Fibroblast of skin of left biceps (primary cell): ENCODE measurements around the gene INPP5A.

Source experiments
- DNase-seq, 2 experiments: peaks; one replicate each; pipeline ENCODE4 v3.0.0-alpha.2; 2013; ENCODE audit warnings: low read depth in 2 of 2

INPP5A gene

DNA sequence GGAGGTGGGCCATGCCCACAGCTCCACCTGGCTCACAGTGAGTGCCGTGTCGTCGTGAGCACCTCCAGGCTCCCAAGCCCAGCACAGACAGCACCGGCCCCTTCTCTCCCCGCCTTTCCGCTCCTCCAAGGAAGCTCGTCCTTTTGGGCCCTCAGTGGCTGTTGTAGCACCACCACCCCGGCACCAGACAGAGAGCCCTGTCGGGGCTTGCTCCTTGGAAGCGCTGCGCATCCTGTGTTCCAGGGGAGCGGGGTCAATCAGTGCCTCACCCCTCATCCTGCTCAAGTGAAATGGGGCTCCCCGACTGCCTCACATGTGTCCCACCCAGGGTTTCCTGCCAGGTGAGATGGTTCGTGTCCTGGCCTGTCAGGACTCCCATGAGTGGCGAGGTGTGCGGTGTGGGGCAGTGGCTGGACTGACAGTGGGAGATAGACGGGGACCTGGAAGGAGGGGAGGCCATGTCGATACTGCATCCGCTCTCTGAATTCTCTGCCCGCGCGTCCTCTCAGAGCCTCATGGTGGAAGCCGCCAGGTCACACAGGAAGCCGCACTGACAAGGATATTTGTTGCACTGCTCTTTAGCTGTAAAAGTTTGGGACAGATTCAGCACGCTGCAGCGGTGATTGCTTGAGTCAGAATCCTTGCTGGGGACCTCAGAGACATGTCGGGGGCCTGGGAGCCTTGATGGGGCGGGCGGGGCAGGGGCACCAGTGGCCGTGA lies 107.1 kb downstream of the INPP5A start:
- no peak for DNase-seq

DNA sequence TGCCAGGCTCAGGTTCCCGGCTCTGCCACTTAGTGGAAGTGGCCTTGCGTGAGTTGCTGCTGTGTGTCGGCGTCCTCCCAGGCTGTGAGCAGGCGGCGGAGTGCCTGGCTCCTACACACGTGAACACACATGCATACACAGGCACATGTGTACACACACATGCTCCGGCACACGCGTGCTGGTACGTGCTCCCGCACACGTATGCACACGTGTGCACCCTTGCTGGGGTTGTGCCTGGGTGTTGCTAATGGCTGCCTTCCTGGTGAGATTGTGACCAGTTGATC lies 107.6 kb downstream of the INPP5A start:
- no peak for DNase-seq

DNA sequence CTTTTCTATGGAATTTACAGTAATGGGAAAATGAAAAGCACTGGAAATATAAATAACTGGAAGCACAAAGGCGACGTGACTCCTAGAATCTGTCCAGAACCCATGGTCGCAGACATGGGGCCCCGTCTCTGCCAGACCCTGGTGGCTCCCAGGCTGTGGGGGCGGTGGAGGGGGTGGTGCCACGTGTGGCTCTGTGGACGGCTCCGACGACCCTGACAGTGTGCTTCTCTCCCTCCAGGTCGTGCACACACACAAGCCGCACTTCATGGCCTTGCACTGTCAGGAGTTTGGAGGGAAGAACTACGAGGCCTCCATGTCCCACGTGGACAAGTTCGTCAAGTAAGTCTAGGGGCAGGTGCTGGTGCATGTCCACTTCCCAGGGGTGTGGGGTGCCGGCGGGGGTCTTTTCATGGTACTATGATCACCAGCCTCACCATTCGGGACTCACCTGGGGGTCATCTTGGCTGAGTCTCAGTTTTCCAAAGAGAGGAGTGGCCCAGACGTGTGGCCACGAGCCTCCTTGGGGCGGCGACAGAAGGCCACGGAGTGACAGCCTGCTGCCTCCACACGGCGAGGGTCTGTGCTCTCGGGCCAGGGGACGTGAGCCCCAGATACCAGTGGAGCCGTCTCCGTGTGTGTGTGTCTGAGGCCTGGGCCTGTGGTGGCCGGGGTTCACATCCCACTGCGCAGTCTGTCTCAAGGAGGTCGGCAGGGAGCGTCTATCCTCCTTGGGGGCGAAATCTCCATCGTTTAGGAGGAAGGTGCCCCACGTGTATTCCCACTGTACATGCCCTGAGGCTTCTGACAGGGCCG lies 108.2 kb downstream of the INPP5A start:
- DNase-seq, result no peak

DNA sequence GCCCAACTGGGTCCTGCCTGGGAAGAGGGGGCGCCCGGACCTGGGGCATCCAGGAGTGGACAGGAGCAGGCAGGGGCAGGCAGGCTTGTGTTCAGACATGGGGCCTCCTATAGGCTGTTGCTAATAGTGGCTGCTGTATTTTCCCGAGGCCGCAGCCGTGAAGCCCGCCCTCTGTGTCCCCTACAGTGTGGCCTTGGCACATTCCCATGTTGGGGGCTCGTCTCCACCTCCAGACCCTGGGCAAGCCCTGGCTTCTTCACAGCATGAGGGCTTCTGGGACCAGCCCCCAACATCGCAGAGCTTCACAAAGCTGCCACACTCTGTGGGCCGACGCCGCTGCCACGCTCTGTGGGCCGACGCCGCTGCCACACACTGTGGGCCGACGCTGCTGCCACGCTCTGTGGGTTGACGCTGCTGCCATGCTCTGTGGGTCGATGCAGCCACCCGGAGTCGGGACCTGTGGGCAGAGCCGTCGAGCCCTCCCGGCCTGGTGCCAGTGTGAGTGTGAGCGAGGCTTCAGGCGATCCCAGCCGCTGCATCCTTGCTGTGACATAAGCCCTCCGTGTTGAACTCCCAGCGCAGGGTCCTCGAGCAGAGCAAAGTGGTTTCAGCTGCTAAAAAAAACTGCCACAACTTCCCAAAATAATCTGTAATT lies 109.0 kb downstream of the INPP5A start:
- no peak for DNase-seq

DNA sequence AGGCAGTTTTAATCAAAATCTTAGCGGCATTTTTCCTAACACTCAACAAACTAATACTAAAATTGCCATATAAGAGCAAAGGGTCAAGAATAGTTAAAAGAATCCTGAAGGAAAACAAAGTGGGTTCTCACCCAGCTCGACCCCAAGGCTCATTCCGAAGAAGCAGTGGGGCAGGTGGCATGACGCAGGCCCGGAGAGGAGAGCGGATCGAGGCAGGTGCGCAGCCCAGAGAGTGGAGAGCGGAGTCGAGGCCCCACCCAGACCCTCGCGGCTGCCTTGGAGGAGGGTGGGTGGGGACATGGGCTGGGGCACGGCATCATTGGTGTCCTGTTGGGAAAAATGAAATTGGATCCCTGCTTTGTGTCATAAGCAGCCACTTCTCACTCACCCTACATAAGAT lies 109.8 kb downstream of the INPP5A start:
- no peak for DNase-seq

DNA sequence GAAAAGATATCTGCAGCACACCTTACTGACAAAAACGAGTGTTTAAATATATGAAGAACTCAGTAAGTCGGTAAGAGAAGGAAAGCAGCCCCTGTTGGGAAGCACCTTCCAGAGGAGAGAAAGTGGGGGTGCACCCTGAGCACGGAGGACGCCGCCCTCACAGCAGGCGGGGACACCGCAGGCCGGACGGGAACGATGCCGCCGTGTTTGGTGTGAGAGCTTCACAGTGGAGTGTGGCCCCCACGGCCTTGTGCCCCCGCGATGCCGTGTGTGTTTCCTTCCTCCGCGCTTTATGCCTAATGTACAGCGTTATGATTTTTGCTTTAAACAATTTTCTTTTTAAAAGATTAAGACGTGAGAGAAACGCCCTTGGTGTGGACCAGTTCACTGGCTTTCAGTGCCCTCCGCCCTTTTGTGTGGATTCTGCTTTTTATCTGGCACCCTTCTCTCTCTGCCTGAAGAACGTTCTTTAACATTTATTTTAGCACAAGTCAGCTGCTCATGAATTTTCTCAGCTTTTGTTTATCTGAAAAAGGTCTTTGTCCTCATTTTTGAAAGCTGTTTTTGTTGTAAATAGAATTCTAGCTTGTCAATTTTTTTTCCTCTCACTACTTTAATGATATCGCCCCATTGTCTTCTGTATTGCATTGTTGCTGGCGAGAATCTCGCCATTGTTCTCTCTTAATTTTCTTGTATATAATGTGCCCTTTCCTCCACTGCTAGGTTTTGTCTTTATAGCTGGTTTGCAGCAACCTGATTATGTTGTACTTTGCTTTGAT lies 110.7 kb downstream of the INPP5A start:
- no peak for DNase-seq

DNA sequence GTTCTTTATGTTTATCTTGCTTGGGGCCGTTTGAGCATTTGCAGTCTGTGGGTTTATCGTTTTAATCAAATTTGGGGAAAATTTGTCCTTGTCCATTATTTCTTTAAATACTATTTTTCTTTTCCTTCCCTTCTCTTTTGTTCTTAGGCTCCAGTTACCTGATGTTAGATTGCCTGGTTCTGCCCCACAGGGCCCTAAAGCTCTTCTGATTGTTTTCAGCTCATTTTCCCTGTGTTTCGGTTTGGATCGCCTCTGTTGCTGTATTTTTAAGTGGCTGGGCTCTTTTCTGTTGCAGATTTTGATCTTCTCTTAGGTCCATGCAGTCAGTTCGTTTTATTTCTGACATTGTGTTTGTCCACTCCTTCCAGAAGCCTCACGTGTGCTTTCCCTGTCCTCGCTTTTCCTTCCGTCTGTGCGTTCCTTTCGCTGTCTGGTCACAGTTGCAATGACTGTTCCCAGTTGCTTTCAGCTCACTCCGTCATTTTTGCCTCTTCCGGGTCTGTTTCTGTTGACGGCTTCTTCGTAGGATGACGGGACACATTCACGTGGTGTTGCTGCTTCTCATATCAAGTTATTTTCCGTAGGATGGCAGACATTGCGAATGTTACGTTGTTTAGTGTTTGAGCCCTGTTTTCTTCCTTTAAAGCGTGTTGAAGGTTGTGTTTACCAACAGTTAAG lies 111.4 kb downstream of the INPP5A start:
- no peak for DNase-seq

DNA sequence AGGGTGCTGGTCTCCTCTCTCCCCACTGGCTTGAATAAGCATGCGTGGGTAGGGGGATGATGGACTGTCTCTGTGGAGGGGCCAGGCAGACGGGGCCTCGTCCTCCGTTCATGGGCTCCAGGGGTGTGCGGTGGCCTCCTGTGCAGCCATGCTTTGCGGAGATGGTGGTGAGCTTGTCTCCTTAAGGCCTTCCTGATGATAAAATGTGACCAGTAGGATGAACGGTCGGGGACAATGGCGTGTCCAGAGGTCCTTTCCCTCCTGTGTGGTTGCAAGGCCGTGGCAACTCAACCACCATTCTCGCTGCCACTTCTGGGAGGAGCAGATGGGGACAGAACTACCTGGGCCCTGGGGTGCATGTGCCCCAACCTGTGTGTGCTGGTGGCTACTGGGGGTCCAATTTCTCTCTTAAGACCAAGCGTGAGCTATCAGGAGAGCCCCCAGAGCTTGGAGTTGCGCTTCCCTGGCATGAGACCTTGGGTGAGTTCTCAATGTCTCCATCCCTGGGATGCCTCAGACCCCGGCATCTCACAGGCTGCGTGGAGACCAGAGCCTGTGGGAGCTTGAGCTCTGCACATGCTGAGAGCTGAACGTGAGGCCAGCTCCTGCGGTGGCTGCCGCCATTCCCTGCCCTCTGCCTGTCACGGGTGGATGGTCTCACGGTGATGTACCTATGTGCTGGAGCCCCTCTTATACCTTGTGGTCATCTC lies 112.2 kb downstream of the INPP5A start:
- no peak for DNase-seq

DNA sequence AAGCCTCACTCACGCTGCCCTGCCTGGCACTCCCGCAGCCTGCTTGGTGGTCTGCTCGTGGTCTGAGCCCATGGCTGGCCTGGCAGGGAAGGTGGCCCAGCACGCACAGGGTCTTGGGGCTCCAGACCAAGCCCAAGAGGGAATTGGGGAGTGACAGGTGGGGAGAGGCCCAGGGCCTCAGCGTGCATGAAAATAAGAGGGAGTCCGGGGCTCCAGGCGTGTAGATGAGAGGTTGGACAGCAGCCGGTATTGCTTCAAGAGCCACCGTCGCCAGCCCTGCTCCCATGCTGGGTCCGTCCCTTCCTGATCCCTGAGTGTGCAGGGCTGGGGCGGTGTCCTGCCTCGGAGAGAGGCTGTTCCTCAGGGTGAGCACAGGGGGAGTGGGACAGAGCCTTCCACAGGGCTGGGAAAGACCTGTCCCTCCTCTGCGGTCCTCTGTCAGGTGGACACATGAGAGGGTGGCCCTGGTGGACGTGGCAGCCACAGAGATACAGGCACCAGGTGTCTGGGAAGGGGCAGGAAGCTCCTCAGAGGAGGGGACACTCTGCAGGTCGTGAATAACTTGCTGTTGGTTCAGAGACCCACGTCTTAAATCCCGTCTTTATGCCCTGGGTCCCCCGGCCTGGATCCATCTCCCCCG lies 113.1 kb downstream of the INPP5A start:
- DNase-seq, result no peak

DNA sequence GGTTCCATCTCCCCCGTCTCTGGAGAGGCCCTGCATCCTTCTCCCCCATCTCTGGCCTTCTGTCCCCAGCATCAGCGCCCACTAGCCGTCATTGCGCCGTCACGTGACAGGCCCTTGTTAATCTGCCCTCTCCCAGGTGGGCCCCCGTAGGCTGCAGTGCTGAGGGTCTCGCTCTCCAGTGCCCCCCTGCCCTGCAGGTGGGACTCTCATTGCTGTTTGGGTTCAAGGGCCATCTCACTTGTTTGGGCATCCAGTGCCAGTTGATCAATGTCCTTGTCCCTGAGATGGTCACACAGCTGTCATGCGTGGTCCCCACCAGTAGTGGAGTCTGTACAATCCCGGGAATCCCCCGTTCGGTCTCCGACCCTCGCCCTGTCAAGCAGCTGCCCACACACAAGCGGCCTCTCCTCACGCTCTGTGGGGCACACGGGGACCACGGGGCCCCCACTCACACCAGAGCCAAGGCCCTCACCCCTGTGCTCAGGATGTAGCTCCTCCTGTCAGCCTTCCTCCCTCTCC lies 114.0 kb downstream of the INPP5A start:
- DNase-seq, result no peak

DNA sequence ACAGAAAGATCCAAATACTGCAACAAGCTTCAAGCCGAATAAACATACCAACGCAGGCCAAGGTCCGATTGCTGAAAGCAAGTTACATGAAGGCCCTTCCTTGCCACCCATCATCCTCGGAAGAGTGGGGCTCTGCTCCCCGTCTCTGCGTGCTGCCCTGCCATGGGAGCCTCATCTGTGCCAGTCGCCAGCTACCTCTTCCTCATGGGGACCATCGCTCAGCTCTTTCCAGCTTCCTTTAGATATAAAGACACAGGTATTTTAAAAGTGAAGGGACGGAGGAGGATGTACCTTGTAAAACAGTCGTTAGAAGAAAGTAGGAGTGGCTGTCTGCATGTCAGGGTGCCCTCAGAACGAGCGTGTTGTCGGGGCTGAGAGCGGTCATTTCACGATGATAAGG lies 114.9 kb downstream of the INPP5A start:
- no peak for DNase-seq

DNA sequence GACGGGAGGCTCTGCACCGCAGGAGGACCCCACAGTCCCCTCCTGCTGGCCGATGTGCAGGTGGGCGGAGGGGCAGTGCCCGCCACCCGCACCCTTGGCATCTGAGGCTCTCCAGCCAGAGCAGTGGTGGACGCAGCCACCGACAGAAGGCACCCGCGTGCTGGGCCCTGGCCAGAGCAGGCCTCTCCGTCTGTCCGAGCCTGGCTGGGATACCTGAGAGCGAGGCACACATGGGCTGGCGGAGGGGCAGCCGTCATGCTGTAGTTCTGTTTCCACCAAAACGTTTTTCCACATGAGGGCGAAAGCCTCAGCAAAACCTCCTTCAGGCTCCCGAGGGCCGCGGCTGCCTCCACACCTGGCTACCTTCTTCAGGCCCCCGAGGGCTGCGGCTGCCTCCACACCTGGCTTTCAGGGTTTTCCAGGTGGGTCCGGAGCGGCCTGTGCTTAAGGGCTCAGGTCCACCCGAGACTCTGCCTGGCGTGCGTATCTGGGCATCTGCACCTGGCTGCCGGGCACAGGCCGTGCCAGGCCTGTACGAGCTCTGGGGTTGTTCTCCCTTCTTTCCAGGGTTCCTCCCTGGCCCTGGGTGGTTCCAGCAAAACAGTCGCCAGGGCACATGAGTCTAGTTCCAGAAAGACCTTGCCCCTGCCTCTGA lies 115.5 kb downstream of the INPP5A start:
- no peak for DNase-seq

DNA sequence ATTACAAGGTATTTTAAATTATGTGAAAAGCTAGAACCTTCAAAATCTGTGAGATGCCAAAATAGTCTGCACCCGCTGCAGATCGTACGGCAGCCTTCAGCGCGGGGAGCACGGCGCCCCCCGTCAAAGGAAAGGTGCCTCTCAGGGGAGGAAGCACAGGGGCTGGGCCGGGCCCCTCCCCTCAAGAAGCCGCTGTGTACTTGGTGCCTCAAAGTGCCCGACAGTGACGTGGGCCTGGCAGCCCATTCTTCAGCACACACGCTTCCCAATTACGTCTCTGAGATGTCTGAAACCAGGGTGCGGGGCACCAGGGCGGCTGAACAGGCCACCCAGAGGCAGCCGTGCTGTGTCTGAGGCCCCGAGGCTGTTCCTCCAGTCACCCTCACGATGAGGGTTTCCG lies 116.1 kb downstream of the INPP5A start:
- DNase-seq, result no peak

DNA sequence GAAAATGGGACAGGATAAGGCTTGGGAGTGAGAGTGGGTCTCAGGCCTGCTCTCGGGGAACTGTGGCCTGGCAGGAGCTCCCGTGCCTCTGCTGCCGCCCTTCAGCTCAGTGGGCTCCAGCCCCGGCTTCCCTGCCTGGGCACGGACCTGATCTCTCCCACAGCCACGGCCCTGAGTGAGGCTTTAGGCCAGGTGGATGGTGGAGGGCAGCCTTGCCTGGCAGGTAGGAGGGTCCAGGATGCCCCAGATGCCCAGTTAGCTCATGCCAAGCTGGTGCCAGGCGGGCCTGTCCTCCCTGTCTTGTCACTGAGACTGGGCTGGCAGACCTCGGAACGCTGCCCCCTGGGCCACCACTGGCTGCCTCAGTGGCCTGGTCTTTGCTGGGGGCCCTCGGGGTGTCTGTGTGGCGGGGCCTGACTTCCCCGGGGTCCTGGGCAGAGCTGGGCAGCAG lies 116.6 kb downstream of the INPP5A start:
- no peak for DNase-seq

DNA sequence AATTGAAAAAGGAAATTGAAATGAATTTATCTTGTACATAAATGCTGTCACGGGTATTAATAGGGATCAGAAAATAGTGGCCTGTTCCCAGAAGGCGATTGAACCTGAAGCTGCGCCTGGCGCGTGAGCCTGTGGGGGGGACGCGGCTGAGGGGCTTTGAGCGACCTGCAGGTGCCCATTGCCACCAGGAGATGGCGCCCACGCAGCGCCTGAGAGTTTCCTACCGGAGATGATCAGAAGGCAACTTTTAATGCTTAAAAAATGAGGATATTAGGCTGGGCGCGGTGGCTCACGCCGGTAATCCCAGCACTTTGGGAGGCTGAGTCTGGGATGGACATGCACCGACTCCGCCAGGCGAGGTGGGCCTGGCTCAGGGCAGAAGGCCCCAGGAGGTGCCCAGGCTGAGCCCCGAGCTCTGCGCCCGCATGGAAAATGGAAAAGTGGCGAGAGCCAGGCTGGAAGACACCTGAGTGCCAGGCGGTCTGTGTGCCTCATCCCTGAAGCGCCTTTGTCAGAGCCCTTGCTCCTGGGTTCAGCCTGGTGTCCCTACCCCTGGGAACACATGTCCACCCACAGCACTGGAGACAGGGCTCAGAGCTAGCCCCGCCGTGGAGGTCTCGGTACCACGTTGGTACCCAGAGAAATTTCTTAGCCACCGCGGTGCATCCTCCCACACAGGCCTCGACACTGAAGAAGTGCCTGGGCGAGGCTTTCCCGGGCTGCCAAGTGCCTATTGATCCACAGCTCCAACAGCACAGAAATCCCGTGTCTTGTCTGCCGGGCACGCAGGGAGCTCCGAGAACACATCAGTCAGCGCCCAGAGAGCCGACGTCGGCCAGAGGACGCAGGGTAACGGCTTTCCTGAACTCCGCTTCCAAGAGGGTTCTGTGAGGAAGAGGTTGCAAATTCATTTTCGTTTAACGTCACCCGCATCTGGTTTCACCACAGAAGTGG lies 117.4 kb downstream of the INPP5A start:
- DNase-seq, result peak in 1 of 2 experiments; percentile 10

DNA sequence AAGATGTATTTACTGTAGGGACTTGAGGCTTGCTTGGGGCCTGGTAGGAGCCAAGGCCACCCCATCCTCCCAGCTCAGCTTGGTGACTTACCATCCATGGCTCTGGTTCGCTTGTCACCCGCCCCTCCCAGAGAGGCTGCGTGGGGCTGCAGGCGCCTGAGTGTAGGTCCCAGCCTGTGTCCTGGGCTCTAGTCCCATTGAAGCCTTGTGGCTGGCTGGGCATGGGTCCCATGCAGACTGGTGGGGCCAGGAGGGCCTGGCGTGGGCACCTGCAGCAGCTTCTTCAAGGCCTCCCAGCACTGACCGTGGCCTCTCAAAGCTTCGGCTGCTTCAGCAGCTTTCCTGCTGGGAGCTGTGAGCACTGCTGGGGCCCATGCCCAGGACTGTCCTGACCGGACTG lies 118.1 kb downstream of the INPP5A start:
- no peak for DNase-seq

DNA sequence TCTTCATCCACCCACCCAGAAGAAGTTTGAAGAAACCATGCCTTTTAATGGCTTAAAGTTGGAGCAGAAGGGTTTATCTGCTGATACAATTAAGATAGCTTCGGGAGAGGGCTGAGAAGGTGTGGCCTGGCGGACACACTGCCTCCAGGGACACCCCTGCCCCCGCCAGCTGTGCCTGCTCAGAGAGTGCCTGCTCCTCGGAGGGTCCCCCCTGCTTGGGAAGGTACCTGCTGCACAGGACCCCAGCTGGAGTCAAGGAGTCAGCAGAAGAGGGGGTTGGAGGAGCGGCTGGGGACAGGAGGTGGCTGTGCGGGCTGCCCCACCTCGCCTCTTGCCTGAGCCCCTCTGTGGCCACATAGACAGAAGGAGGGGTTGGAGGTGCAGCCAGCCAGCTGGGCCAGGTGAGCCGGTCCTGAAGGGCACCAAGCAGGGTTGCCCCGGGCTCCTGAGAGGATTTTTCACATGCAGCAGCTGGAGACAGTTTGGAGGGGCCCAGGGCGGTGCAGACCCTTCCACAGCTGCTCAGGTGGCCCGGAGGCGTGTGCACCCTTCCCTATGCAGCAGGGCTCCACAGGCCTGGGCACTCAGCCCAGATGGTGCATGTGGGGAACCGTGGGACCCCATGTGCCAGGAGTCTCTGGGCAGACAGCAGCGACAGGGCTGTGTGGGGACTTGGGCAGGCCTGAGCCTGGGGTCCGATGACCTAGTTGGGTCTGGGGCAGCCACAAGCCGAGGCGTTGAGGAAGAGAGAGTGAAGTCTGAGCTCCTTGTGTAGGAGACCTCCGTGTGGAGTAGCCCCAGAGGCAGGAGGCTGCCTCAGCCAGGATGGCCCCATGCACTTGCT lies 118.9 kb downstream of the INPP5A start:
- DNase-seq, result no peak
